Ascending aorta (tissue), 2 donors: ENCODE data around the gene ATF7IP2. TPM values are rescaled to one million over a fixed set of nuclear protein-coding genes. Genes with fewer than 3 reads are reported as not detected.

ENCODE experiments used
- DNase-seq, 2 donors: peaks; one replicate each; pipeline ENCODE4 v3.0.0-alpha.2; 2019; ENCODE audit warnings: low spot score in 2 of 2
- H3K27ac ChIP-seq, 2 donors: fragments of 200-600 bp; sonication (generic); one replicate each; pipeline ENCODE4 v1.5.1; 2016 to 2017; ENCODE audit warnings: mild to moderate bottlenecking in 1 of 2
- H3K27me3 ChIP-seq: fragments of 200-600 bp; sonication (generic); one replicate; pipeline ENCODE4 v1.5.1; 2017
- H3K36me3 ChIP-seq, 2 donors: fragments of 200-600 bp; sonication (generic); one replicate each; pipeline ENCODE4 v1.5.1; 2016
- H3K4me1 ChIP-seq, 2 donors: fragments of 200-600 bp; sonication (generic); one replicate each; pipeline ENCODE4 v1.5.1; 2016 to 2017; ENCODE audit warnings: mild to moderate bottlenecking in 1 of 2
- H3K4me3 ChIP-seq, 2 donors: fragments of 200-600 bp; sonication (generic); one replicate each; pipeline ENCODE4 v1.5.1; 2016 to 2017; ENCODE audit warnings: mild to moderate bottlenecking in 1 of 2
- H3K9me3 ChIP-seq, 2 donors: fragments of 200-600 bp; sonication (generic); one replicate each; pipeline ENCODE4 v1.5.1; 2016
- CTCF ChIP-seq, 3 experiments: fragments of 200-600 bp in 2 of 3; fragments of 450-650 bp in 1 of 3; sonication (generic) in 2 of 3; IDR thresholded peaks; one replicate each; pipeline ENCODE4 v1.5.1; 2016 to 2019; ENCODE audit warnings: antibody characterized with exemption in 3 of 3, mild to moderate bottlenecking in 1 of 3, moderate library complexity in 1 of 3
- intact Hi-C: fragments of 100-400 bp; cut with DNase I; formaldehyde crosslinking; loops from one replicate; pipeline ENCODE4 v1.15.1; 2023
- total RNA-seq: library from RNA; depleted of rRNA; stranded (reverse); fragments of >200 nt; gene quantifications from one replicate; pipeline ENCODE4 v1.1.0, GENCODE V29; 2016

ATF7IP2 gene
- total RNA-seq, 1 donor from 2014 or later = not detected

- intact Hi-C loops = no loop called here
- no peaks in the 10 kb centered on the region for H3K27me3 ChIP-seq
- no peak overlapping the region for H3K4me3 ChIP-seq
- H3K27ac ChIP-seq = no peak overlapping the region
- H3K4me1 ChIP-seq = peaks cover 0 to 8% of the 10 kb centered on the region in 2 donors
- H3K36me3 ChIP-seq = peaks cover 0 to 19% of the 10 kb centered on the region in 2 donors
- no peak for DNase-seq
- no peaks in the 10 kb centered on the region for H3K9me3 ChIP-seq
- no peak for TF ChIP-seq CTCF (IDR thresholded peaks at IDR 0.05)
Measured at GRCh38 chr16:10485159-10485558, 99.3 kb downstream of the ATF7IP2 start.

GRCh38 chr16:10485698-10486382 is 100.0 kb downstream of the ATF7IP2 start:
- no peak overlapping the region for H3K4me3 ChIP-seq
- no peak for TF ChIP-seq CTCF (IDR thresholded peaks at IDR 0.05)
- intact Hi-C loops = no loop called here
- no peak overlapping the region for H3K27ac ChIP-seq
- peaks cover 0 to 13% of the 10 kb centered on the region in 2 donors for H3K4me1 ChIP-seq
- H3K36me3 ChIP-seq = peaks cover 0 to 14% of the 10 kb centered on the region in 2 donors
- H3K9me3 ChIP-seq = no peaks in the 10 kb centered on the region
- H3K27me3 ChIP-seq = no peaks in the 10 kb centered on the region
- DNase-seq = no peak

GRCh38 chr16:10490141-10490540 is 104.3 kb downstream of the ATF7IP2 start:
- DNase-seq = no peak
- intact Hi-C loops = no loop called here
- Histone ChIP-seq H3K36me3 (peaks cover 0 to 3% of the 10 kb centered on the region in 2 donors), H3K4me1 (peaks cover 0 to 13% of the 10 kb centered on the region in 2 donors), H3K4me3 (no peak overlapping the region), H3K9me3 (peaks cover 0 to 6% of the 10 kb centered on the region in 2 donors), H3K27me3 (no peaks in the 10 kb centered on the region), H3K27ac (peak overlapping the region; percentile 0 to 53)
- no peak for TF ChIP-seq CTCF (IDR thresholded peaks at IDR 0.05)

GRCh38 chr16:10493276-10493675 is 107.4 kb downstream of the ATF7IP2 start:
- Histone ChIP-seq H3K9me3 (peaks cover 0 to 12% of the 10 kb centered on the region in 2 donors), H3K4me3 (no peak overlapping the region), H3K4me1 (peaks cover 0 to 13% of the 10 kb centered on the region in 2 donors), H3K27me3 (no peaks in the 10 kb centered on the region), H3K36me3 (peaks cover 0 to 3% of the 10 kb centered on the region in 2 donors), H3K27ac (no peak overlapping the region)
- no peak for TF ChIP-seq CTCF (IDR thresholded peaks at IDR 0.05)
- intact Hi-C loops = no loop called here
- no peak for DNase-seq

- H3K4me1 ChIP-seq = peaks cover 0 to 12% of the 10 kb centered on the region in 2 donors
- no peak for DNase-seq
- H3K36me3 ChIP-seq = peaks cover 0 to 3% of the 10 kb centered on the region in 2 donors
- intact Hi-C loops = no loop called here
- peaks cover 0 to 12% of the 10 kb centered on the region in 2 donors for H3K9me3 ChIP-seq
- H3K27me3 ChIP-seq = no peaks in the 10 kb centered on the region
- TF ChIP-seq CTCF (IDR thresholded peaks at IDR 0.05) = no peak
- H3K4me3 ChIP-seq = no peak overlapping the region
- no peak overlapping the region for H3K27ac ChIP-seq
Measured at GRCh38 chr16:10494343-10495030, 108.6 kb downstream of the ATF7IP2 start.
